Astrocyte of the hippocampus (primary cell): ENCODE measurements around the gene METTL25.

Experiments
- DNase-seq: peaks from one replicate; pipeline ENCODE4 v3.0.0; 2011; ENCODE audit warnings: low read depth, low spot score

Gene METTL25

DNA sequence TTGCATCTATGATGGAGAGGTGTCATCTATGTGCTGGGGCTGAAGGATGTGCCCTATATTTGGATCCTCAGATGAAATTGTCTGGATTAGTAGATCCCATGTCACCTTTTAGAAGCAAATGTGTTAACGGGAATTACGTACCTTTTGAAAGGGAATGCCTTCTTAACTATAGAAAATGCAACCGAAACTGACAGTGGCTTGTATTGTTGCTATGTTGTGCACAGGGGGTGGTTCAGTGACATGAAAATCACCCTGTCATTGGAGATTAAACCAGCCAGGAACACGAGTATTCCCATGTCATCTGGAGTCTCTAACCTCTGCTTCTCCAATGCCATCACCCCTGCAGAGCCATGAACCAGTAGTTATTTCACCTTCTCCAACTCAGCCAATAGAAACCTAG, 110.2 kb downstream of the METTL25 start:
- no peak for DNase-seq

DNA sequence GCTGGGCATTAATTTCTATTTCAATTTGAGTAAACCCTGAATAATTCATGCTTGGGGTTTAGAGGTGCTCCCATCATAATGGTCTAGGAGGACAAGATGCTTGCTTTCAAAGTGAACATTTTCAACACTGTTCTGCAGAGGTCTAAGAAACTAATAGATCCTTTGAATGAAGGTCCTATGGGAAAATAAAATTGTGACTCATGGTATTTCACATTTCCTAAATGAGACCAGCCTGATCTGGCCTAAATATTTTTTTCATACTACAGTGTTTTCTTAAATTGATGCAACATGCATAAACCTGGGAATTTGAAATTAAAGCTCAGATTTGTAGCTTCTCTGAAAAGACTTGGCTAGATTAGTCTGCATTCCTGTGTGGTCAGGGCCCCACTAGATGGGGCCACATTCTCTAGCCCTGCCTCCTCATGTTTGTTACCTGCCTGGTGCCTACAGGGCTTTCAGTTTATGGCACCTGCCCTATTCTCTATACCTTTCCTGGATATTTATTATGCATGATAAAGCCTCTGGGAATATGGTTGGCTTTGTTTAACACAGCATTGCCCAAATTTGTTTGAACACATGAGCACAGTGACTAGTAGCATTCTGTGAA, 112.7 kb downstream of the METTL25 start:
- no peak for DNase-seq

DNA sequence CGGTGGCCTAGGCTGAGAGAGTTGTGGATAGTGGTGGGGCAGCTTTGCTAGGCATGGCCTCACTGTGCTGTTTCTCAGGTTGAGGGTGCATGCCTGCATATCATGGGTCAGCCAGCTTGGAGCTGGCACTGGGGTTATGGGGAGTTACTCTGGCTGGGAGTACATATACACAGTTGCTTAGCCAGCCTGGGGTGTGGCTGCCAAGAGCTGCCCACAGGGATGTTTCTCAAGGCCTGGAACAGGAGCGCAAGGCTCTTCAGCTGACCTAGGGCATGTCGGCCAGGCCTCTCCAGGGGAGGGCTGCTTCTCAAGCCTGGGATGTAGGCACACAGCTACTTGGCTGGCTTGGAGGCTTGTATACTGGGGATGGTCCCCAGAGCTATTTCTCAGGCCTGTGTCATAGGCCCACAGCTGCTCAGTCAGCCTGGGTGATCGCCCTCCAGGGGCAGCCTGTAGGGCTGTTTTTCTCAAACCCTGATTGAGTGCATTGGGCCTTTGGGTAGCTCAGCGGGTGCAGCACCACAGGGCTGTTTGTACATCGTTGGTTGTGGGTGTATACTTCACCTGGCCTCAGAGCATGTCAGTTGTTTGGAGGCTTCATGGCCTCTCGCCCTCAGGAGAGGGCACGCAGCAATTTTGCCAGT, 114.9 kb downstream of the METTL25 start:
- no peak for DNase-seq

DNA sequence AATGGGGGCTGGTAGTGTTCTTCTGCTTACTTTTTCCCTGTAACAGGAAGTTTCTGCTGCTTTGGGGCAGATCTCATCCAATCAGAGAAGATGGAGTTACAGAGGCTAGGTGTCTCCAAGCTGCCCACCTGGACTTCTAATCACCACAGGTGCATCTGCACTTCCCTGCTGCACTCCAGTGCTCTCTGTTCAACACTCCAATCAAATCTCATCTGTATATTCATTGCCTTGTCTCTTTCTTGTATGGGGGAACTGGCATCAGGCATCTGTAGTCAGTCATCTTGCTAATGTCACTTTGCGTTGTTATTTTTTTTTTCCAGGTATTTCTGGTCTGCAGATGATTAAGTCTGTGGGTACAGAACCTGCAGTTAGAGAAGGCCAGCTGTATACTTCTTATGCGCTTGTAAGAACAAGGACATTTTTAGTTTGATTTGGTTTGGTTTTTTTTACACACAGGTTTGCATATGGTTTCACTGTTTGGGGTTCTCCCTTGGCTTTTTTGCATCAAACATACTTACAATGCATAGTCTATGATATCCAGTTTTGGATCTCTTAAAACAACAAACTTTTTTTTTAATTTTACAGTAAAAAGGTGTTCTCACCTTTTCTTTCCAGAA, 116.0 kb downstream of the METTL25 start:
- DNase-seq = no peak

DNA sequence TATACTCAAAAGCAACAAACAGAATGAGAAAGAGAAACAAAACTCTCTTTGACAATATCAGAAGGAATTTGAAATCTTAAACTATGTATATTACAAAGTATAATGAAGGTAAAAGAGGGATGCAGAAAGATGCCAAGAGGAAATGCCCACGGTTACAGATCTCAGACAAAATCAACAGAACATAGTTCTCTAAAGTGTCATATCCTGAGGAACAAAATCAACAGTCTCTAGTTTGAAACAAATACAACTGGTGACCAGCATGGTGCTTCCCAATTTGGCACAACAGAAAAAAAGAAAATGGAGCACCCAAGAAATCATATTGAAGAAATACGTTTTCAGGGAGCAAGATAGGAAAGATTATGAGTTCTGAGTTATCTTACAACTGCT, 116.5 kb downstream of the METTL25 start:
- DNase-seq = peak; percentile 27

DNA sequence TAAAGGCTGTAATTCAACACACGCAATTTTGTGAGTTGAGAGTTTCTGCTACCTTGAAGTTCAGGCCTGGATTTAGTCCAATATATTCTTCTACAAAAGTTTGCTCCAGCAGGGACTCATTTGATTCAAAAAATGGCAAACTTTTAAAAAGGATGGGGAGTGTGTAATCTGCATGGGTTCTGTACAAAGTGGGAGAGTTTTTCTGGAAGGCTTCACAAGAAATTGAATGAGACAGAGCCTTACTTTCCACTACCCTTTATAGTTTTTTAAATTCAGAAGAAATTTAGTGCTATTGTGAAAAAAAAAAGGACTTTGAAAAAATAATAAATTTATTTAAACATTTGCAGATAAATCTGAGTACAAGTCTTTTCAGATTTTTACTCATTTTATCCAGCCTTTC, 116.9 kb downstream of the METTL25 start:
- no peak for DNase-seq

DNA sequence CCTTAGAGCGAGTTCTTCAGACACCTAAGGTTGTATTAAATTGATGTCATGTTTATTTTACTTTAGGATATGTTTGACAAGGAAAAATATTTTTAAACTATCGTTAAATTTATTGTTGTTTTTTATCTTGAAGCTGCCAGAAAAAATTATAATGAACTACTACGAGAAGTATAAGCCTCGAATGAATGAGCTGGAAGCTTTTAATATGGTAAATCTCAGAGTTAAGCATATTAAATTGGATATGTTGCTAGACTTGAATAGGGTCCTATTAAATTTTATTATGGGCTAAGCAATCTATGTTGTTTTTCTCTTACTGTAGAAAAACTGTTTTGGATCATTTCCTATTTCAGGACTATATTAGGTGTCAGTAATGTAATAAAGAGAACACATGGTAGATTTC, 118.2 kb downstream of the METTL25 start:
- DNase-seq = no peak

DNA sequence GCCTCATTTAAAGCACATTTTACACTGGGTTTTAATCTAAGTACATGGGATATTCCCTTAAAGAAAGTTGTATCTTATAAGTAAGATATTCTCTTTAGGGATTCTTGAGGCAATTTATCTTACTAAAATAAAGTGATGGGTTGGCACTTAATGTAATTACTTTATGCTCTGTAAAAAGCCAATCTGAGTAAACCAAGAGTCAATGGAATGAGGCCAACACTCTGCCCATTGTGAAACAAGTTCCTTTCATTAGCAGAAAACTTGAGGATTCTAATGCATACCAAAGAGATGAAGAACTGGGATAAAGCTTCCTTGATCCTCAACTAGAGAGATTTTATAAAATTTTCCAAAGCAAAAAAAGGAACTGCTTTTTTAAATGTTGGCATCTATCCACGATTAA, 121.2 kb downstream of the METTL25 start:
- peak; percentile 79 for DNase-seq

DNA sequence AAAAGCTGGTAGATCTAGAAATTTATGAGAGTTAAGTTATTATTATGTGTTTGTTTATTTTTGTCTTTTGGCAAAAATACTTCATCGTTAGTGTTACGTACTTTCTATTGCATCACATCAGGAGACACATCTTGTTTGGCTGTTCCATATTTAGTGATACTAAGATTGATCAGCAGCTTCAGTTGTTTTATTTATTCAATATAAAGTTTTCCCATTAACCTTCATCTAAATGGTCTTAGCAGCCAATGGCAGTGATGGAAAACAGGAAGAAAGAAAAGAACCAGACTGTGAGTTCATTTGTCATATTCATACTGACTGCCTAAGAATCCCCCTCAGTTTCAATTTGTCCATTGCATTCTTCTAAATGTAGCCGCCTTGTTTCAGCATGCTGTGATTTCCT, 122.3 kb downstream of the METTL25 start:
- no peak for DNase-seq

DNA sequence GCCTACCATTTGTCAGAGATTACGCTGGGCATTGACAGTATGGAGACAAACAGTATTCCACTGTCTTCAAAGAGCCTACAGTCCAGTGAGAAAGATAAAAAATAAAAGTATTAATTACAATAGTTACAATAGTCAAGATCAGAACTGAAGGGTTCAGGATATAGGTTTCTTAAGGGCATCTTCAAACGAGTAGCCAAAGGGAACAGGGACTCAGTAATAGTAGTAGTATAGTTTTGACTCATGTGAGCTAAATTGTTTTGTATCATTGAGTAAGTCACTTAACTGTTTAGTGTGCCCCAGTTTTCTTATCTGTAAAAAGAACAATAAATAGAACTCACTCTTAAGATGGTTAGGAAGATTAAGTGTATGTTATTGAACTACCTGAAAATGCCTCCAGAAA, 123.6 kb downstream of the METTL25 start:
- DNase-seq = no peak

DNA sequence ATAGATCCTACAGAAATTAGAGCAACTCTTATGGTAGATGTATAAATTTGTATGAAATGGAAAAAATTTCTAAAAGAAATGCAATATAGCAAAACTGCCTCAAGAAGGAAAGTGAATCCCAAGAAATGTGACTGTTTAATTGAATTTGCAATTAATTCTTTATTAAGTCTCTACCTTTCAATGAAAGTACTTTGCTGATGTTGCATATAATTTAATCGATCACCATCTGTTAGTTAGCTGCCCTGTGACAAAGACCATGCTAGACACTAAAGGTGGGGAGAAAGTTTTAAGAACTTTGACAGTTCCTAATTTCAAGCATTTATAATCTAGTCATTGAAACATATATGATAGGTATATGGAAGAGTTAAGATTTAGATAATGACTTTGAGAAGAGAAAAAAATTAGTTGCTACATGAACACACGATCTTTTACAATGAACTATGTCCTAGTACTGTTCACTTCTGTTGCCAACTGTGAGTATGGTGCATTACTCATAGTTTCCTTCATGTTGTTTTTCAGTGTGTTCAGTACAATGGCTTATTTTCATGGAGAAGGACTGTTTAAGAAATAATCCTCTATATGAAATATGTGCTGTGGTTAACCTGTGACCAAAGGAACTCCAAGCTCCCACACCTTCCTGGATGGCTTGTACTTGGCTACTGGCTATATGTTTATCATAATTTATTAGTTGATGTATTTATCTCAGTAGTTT, 128.4 kb downstream of the METTL25 start:
- DNase-seq = peak; percentile 50

DNA sequence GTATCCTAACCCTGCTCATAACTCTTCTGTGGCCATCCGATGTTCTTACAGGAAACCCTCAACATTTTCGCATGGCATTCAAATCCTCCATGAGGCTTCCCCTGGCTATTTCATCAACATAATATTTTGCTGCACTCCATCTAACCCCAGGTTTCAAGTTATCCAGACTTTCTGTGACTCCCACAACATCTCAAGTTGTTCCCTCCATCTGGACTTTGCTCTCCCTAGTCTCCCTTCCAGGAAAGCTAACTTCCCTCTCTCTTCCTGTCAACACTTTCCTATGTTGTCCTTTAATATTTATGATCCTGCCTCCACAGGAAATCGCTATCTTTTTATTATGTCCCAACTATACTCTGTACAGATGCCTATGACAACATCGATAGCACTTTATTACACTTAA, 146.1 kb downstream of the METTL25 start:
- no peak for DNase-seq

DNA sequence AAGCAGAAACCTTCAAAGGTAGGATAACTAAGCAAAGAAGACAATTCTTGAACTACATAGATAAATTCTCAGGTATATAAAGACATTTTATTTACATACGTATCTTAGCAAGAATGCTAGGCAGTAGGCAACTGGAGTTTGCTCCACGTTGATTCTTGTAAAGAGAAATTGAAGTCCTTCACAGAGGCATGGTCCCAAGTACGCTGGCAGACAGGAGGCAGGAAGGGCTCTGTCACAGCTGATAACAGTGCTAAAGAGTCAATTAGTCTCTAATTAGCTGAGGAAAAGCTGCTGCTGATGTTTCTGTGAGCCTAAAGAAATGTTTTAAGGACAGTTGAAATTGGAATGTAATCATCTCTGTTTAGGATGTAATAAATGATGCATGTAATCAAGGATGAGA, 146.8 kb downstream of the METTL25 start:
- DNase-seq = no peak

DNA sequence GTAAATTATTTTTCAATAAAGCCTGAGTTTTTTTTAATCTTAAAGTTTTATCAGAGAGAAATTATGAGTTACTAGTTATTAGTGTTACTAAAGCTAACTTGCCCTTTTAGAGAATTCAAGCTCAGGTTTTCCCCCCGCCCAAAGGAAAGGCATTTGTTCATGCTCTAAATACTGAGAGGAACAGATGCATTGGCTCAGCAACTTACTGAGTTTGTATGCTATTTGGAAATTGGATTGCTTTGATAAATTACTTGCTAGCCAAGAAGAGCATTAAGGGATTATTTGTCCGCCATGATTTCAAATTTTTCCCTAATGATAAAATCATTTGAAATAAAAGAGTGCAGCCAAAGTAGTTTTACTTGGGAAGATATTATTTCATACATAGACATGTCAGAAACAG, 149.4 kb downstream of the METTL25 start:
- no peak for DNase-seq

DNA sequence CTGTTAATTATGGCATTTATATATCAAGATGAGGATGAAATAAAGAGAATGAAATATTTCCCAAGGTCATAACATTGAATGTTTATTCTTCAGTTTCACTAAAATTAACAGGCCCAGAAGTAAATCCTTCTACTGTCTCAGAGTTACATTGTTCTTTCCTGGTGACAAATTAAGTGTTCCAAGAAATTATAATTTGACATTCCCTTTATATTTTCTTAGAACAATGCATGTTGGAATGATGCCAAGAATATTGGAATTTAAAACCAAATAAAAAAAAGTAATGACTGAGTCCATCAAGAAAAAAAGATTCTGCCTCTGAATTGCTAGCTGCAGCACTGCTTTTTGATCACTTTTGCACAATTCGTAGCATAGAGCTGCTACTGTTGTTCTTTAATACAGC, 152.1 kb downstream of the METTL25 start:
- no peak for DNase-seq

DNA sequence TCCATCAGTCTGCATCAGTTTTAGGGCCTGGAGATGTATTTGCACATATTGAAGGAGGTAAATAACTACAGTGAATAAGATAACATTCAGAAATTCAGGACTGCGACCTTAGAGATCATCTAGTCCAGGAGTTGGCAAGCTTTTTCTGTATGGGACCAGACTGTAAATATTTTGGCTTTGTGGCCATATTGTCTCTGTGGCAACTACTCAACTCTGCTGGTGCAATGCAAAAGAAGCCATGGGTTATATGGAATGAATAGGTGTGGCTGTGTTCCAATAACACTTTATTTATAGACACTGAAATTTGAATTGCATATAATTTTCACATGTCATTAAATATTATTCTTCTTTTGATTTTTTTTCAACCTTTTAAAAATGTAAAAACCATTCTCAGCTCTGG, 156.6 kb downstream of the METTL25 start:
- DNase-seq = no peak

DNA sequence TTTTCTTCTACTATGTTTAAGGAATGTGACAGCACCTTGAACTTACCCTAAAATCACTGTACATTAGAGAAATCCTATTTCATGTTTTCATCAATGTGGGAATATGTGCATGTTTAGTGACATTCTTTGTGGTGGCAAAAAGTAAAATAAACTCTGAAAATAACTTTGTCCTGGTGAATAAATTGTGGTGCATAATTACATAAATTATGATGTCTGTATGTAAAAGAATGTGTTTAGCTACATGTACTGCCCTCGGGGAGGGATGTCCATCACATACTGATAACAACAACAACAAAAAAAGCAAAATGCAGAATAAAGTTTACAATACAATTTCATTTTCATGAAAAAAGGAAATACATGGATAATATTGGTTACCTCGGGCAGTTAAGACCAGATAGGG, 157.3 kb downstream of the METTL25 start:
- no peak for DNase-seq

DNA sequence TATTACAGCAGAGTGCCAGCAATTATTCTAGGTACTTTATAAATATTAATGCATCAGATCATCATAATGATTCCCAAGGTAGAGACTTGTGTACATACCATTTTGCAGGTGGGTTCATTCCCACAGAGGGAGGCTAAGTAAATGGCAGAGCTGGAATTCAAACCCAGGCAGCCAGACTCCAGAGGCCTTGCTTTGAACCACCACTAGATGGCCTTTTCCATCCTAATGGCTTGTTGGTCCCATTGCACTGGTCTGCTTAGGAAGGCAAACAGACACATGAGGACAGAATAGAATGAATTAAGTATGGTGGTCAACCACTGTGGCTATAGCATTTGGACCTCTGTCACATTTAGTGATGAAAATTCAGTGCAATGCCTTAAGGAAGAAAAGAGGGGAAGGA, 158.7 kb downstream of the METTL25 start:
- DNase-seq = no peak

DNA sequence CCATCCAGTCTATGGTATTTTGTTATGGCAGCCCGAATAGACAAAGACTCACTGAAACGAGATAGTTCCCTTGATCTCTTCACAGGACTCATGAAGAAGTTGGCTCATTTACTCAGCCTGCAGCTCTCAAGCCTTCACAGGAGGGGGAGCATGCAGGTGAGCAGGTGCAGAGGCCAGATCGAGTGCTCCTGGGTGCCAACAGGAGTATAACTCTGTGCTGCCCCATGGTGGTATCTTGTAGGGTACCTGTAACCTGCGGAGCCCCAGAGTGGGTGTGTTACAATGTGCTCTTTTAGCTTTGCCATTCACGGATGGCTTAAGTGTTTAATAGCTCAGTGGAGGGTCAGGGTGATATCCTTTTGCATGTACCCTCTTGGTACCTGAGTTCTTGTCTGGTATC, 159.5 kb downstream of the METTL25 start:
- DNase-seq = no peak

DNA sequence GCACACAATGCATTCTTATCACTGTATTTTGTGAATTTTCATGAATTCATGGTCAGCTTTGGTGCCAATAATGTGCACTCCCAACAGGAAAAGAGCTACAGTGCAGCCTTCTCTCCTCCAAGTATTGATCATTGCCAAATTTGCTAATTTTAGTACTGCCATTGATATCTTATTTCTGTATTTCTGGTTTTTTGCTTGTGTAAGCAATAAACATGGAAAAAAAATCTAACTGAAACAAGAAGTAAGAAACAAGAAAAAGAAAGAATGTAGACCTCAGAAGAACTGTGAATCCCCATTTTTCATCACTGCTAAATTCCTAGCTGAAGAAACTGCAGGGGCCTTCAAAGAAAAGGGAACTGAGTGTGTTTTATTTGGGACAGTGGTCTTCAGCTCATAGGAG, 161.2 kb downstream of the METTL25 start:
- DNase-seq = no peak

DNA sequence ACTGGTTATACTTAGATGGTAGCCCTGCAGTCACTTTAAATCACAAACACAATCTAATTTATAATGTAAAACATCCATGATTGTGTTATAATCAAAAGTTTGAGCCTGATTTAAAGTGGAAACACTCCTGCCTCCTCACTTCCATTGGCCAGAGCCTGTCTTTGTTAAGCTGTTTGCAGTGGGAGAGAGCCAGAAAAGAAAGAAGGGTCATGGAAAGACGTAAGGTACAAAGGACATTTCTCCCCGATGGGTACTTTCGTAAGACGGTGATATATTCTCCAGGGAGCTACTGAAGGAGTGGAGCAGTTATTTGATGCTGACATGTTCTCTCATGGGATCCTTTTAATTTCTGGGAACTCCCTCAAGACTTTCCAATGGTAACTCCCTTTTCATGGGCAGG, 164.0 kb downstream of the METTL25 start:
- no peak for DNase-seq

DNA sequence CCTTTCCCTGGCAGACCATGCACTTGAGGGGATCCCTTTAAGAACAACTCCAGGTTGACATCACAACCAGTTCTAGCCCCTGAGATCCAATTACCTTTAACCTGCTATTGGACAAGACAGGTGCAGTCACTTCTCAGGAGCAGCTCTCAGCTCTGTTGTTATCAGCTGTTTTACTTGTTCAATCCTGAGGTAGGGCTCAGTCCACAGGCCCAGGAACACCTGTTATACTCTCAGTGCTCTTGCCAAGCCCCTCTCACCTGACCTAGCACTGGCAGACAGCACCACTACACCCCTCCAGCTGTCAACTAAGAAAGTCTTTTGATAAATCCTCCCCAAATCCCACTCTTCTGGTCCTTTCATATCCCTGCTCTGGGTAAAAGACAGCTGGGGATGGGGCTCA, 164.4 kb downstream of the METTL25 start:
- DNase-seq = no peak

DNA sequence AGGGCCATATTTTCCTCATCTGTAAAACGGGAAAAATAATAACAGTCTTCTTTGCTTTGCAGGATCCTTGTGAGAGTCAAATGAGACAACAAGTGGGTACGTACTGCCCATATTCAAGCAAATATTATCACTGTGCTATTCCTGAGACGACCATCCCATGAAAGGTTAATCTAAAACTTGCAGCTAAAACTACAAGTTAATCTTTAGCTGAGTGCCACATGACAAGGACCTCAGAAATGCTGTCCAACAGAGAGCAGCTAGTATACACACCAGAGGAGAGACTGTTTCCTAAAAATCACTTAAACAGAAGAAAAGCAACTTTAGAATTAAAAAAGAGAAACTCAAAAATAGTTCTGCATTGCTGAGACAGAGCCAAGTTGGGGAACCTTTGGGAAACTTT, 165.7 kb downstream of the METTL25 start:
- DNase-seq = no peak
